Measurements from ENCODE around the gene TM9SF2. TPM values are rescaled to one million over a fixed set of nuclear protein-coding genes. Genes with fewer than 3 reads are reported as not detected.
A peak's percentile ranks its signal among the peaks of the same experiment; 100 is the strongest.

The TM9SF2 gene
- total and polyA plus RNA-seq, 9 of the 15 experiments (the other 6 are each of a cell fraction or from before 2014, with no cell fraction given), result 23.3 to 83.2 (median 55.1) TPM

DNA sequence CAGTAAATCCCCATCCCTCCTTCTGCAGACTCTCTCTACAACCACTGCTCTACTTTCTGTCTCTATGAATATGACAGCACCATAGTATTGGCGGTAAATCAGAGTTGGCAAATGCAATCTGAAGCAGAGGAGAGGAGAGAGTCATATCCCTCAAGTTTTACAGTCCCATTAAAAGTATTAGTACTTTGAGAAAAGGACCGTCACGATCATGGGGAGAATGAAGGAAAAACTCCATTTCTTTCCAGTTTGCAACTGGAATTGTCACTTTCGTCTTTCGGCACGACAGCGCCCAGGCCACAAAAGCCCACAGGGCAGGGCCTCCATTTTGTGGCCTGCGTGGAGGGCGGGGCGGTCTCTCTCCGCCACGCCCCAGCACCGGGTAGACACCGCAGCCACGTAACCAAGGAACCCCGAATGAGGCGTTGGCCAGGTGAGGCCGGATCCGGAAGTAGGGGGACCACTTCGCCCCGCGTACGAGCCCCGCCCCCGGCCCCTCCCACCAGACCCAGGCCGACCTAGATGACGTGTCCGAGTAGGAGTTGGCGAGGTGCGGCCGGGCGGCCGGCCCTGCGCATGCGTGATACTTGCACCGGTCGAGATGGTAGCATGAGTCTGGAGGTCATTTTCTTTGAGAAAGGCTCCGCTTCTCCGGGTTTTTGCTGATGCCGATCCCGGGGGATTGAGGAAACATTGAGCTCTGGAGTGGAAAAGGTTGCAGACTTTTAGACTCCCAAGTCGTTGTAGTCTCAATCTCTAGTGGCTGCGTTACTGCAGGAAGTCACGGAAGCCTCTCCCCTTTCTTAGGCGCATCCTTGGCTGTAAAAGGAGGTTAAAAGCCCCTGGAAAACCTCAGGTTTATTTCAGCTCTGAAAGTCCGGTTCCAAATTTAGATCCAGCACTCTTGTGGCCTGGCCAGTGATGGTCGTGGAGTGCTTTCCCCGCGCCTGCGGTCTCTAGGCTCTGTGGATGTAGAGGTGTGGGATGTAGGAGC is 2.8 kb upstream of the TM9SF2 start (continued):
- TF ChIP-seq, protein P1, sequence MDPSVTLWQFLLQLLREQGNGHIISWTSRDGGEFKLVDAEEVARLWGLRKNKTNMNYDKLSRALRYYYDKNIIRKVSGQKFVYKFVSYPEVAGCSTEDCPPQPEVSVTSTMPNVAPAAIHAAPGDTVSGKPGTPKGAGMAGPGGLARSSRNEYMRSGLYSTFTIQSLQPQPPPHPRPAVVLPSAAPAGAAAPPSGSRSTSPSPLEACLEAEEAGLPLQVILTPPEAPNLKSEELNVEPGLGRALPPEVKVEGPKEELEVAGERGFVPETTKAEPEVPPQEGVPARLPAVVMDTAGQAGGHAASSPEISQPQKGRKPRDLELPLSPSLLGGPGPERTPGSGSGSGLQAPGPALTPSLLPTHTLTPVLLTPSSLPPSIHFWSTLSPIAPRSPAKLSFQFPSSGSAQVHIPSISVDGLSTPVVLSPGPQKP (CRISPR knock-in tag; IDR thresholded peaks at IDR 0.05), result no peak
- TF ChIP-seq HDGF (IDR thresholded peaks at IDR 0.05), result no peak
- TF ChIP-seq, protein P2, sequence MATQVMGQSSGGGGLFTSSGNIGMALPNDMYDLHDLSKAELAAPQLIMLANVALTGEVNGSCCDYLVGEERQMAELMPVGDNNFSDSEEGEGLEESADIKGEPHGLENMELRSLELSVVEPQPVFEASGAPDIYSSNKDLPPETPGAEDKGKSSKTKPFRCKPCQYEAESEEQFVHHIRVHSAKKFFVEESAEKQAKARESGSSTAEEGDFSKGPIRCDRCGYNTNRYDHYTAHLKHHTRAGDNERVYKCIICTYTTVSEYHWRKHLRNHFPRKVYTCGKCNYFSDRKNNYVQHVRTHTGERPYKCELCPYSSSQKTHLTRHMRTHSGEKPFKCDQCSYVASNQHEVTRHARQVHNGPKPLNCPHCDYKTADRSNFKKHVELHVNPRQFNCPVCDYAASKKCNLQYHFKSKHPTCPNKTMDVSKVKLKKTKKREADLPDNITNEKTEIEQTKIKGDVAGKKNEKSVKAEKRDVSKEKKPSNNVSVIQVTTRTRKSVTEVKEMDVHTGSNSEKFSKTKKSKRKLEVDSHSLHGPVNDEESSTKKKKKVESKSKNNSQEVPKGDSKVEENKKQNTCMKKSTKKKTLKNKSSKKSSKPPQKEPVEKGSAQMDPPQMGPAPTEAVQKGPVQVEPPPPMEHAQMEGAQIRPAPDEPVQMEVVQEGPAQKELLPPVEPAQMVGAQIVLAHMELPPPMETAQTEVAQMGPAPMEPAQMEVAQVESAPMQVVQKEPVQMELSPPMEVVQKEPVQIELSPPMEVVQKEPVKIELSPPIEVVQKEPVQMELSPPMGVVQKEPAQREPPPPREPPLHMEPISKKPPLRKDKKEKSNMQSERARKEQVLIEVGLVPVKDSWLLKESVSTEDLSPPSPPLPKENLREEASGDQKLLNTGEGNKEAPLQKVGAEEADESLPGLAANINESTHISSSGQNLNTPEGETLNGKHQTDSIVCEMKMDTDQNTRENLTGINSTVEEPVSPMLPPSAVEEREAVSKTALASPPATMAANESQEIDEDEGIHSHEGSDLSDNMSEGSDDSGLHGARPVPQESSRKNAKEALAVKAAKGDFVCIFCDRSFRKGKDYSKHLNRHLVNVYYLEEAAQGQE (IDR thresholded peaks at IDR 0.05; ENCODE audit: borderline replicate concordance), result no peak
- TF ChIP-seq, protein P2 (CRISPR knock-in tag; IDR thresholded peaks at IDR 0.05; ENCODE audit: low read depth), result no peak
- TF ChIP-seq, protein P3, sequence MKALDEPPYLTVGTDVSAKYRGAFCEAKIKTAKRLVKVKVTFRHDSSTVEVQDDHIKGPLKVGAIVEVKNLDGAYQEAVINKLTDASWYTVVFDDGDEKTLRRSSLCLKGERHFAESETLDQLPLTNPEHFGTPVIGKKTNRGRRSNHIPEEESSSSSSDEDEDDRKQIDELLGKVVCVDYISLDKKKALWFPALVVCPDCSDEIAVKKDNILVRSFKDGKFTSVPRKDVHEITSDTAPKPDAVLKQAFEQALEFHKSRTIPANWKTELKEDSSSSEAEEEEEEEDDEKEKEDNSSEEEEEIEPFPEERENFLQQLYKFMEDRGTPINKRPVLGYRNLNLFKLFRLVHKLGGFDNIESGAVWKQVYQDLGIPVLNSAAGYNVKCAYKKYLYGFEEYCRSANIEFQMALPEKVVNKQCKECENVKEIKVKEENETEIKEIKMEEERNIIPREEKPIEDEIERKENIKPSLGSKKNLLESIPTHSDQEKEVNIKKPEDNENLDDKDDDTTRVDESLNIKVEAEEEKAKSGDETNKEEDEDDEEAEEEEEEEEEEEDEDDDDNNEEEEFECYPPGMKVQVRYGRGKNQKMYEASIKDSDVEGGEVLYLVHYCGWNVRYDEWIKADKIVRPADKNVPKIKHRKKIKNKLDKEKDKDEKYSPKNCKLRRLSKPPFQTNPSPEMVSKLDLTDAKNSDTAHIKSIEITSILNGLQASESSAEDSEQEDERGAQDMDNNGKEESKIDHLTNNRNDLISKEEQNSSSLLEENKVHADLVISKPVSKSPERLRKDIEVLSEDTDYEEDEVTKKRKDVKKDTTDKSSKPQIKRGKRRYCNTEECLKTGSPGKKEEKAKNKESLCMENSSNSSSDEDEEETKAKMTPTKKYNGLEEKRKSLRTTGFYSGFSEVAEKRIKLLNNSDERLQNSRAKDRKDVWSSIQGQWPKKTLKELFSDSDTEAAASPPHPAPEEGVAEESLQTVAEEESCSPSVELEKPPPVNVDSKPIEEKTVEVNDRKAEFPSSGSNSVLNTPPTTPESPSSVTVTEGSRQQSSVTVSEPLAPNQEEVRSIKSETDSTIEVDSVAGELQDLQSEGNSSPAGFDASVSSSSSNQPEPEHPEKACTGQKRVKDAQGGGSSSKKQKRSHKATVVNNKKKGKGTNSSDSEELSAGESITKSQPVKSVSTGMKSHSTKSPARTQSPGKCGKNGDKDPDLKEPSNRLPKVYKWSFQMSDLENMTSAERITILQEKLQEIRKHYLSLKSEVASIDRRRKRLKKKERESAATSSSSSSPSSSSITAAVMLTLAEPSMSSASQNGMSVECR (CRISPR knock-in tag; IDR thresholded peaks at IDR 0.05), result no peak
- TF ChIP-seq, protein P4, sequence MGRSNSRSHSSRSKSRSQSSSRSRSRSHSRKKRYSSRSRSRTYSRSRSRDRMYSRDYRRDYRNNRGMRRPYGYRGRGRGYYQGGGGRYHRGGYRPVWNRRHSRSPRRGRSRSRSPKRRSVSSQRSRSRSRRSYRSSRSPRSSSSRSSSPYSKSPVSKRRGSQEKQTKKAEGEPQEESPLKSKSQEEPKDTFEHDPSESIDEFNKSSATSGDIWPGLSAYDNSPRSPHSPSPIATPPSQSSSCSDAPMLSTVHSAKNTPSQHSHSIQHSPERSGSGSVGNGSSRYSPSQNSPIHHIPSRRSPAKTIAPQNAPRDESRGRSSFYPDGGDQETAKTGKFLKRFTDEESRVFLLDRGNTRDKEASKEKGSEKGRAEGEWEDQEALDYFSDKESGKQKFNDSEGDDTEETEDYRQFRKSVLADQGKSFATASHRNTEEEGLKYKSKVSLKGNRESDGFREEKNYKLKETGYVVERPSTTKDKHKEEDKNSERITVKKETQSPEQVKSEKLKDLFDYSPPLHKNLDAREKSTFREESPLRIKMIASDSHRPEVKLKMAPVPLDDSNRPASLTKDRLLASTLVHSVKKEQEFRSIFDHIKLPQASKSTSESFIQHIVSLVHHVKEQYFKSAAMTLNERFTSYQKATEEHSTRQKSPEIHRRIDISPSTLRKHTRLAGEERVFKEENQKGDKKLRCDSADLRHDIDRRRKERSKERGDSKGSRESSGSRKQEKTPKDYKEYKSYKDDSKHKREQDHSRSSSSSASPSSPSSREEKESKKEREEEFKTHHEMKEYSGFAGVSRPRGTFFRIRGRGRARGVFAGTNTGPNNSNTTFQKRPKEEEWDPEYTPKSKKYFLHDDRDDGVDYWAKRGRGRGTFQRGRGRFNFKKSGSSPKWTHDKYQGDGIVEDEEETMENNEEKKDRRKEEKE (IDR thresholded peaks at IDR 0.05; ENCODE audit: borderline replicate concordance in 1 of 2, control insufficient read depth in 1 of 2, low read depth in 2 of 2, low read length in 1 of 2), result peak in 1 of 2 experiments; percentile 78; a peak in 1 of 4 replicates
- no peak for TF ChIP-seq TGIF2 (CRISPR knock-in tag; IDR thresholded peaks at IDR 0.05)
- peak; percentile 98 for TF ChIP-seq GABPB1 (CRISPR knock-in tag; IDR thresholded peaks at IDR 0.05)
